Liver (tissue), 3 donors: ENCODE measurements around the gene ARHGAP28.

ENCODE experiments used
- CTCF ChIP-seq: fragments of 150-350 bp; IDR thresholded peaks from 2 replicates; pipeline ENCODE4 v1.5.1; 2017; ENCODE audit warnings: improper control_type of control experiment, low read depth, low read length; ENCODE audit not compliant: missing input control
- HNF4A ChIP-seq, 2 donors: conservative IDR thresholded peaks; 2 replicates each; pipeline ENCODE4 v1.6.1; 2016; ENCODE audit warnings: antibody characterized with exemption in 2 of 2, mild to moderate bottlenecking in 2 of 2
- JUND ChIP-seq, 2 donors: IDR thresholded peaks; 2 replicates each; pipeline ENCODE4 v1.6.1; 2016; ENCODE audit warnings: antibody characterized with exemption in 2 of 2
- RAD21 ChIP-seq, 2 donors: IDR thresholded peaks; 2 replicates each; pipeline ENCODE4 v1.6.1; 2016; ENCODE audit warnings: antibody characterized with exemption in 2 of 2, mild to moderate bottlenecking in 2 of 2
- ZBTB33 ChIP-seq: IDR thresholded peaks from 2 replicates; pipeline ENCODE4 v1.6.1; 2016; ENCODE audit warnings: antibody characterized with exemption
- donor health status: healthy.
- donor health status: healthy.

GRCh38 chr18:6728331-6728730 lies 1.2 kb upstream of the ARHGAP28 start:
- no peak for TF ChIP-seq CTCF
- no peak for TF ChIP-seq RAD21 (IDR thresholded peaks at IDR 0.05)
- no peak for TF ChIP-seq HNF4A (conservative IDR thresholded peaks at IDR 0.05)
- TF ChIP-seq ZBTB33: no peak
- TF ChIP-seq JUND (IDR thresholded peaks at IDR 0.05): no peak
